Measurements from ENCODE around the gene WASL. TPM values are rescaled to one million over a fixed set of nuclear protein-coding genes. Genes with fewer than 3 reads are reported as not detected.
A peak's percentile ranks its signal among the peaks of the same experiment; 100 is the strongest.

WASL gene
- total RNA-seq, 1 donor from 2014 or later: 36.0 TPM

DNA sequence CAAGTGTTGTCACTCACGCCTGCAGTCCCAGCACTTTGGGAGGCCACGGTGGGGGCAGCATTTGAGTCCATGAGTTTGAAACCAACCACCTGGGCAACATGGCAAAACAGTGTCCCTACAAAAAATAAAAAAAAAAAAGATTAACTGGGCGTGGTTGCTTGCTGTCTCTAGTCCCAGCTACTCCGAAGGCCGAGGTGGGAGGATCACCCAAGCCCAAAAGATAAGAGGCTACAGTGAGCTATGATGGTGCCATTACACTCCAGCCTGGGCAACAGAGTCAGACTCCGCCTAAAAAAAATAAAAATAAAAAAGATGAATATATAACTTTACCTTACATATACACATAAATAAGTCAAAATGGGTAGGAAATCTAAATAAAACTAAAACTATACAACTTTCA, 95.6 kb downstream of the WASL start:
- Histone ChIP-seq H3K36me3 (ENCODE audit: insufficient read depth, low read length) (no peaks in the 10 kb centered on the region), H3K27me3 (ENCODE audit: insufficient read depth, low read length) (no peaks in the 10 kb centered on the region), H3K4me3 (ENCODE audit: insufficient read depth, low read depth, low read length) (no peak overlapping the region), H3K4me1 (ENCODE audit: insufficient read depth, low read length) (no peaks in the 10 kb centered on the region), H3K9ac (ENCODE audit: low read length) (no peak overlapping the region), H2AFZ (ENCODE audit: low read depth, low read length) (no peak overlapping the region), H3K9me3 (ENCODE audit: insufficient read depth, low read depth, low read length) (no peaks in the 10 kb centered on the region), H3K4me2 (ENCODE audit: low read length) (no peak overlapping the region), H4K20me1 (ENCODE audit: insufficient read depth, low read length) (no peaks in the 10 kb centered on the region), H3K27ac (ENCODE audit: low read depth, low read length) (no peak overlapping the region), H3K79me2 (ENCODE audit: insufficient read depth, low read length) (no peaks in the 10 kb centered on the region)
- Mint-ChIP-seq H3K4me3 (ENCODE audit: unreplicated experiment) (no peak overlapping the region), H3K27me3 (ENCODE audit: low read depth, unreplicated experiment) (no peaks in the 10 kb centered on the region), H3K4me1 (ENCODE audit: low read depth, unreplicated experiment) (no peaks in the 10 kb centered on the region), H3K9me3 (ENCODE audit: unreplicated experiment) (no peaks in the 10 kb centered on the region), H3K27ac (ENCODE audit: unreplicated experiment) (no peak overlapping the region), H3K36me3 (ENCODE audit: low read depth, unreplicated experiment) (no peaks in the 10 kb centered on the region)
- no peak for FAIRE-seq
- no peak for DNase-seq (ENCODE audit: low read depth)
- TF ChIP-seq EZH2 (IDR thresholded peaks at IDR 0.05; ENCODE audit: insufficient read depth, low read length): no peak
- TF ChIP-seq, protein P1, sequence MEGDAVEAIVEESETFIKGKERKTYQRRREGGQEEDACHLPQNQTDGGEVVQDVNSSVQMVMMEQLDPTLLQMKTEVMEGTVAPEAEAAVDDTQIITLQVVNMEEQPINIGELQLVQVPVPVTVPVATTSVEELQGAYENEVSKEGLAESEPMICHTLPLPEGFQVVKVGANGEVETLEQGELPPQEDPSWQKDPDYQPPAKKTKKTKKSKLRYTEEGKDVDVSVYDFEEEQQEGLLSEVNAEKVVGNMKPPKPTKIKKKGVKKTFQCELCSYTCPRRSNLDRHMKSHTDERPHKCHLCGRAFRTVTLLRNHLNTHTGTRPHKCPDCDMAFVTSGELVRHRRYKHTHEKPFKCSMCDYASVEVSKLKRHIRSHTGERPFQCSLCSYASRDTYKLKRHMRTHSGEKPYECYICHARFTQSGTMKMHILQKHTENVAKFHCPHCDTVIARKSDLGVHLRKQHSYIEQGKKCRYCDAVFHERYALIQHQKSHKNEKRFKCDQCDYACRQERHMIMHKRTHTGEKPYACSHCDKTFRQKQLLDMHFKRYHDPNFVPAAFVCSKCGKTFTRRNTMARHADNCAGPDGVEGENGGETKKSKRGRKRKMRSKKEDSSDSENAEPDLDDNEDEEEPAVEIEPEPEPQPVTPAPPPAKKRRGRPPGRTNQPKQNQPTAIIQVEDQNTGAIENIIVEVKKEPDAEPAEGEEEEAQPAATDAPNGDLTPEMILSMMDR (IDR thresholded peaks at IDR 0.05; ENCODE audit: insufficient read depth, low read depth, low read length): no peak

DNA sequence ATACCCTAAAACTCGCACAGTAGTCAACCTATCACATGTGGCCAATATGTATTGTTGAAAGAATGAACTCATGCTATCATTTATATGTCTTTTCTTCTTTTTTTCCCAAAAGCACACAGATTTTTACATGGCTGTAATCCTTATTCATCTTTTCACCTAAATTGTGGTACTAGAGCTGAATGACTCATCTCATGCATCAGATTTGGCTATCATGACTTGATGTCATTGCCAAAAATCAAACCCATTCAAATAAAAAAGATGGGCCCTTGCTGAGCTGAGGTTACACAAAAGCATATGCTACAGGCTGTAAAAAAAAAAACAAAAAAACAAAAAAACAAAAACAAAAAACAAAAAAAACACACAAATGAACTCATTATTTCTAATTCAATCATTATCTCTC, 96.4 kb downstream of the WASL start:
- Histone ChIP-seq H3K27ac (ENCODE audit: low read depth, low read length) (no peak overlapping the region), H3K36me3 (ENCODE audit: insufficient read depth, low read length) (no peaks in the 10 kb centered on the region), H2AFZ (ENCODE audit: low read depth, low read length) (no peak overlapping the region), H3K9me3 (ENCODE audit: insufficient read depth, low read depth, low read length) (no peaks in the 10 kb centered on the region), H3K4me1 (ENCODE audit: insufficient read depth, low read length) (no peaks in the 10 kb centered on the region), H3K9ac (ENCODE audit: low read length) (no peak overlapping the region), H3K79me2 (ENCODE audit: insufficient read depth, low read length) (no peaks in the 10 kb centered on the region), H3K4me2 (ENCODE audit: low read length) (no peak overlapping the region), H4K20me1 (ENCODE audit: insufficient read depth, low read length) (no peaks in the 10 kb centered on the region), H3K27me3 (ENCODE audit: insufficient read depth, low read length) (no peaks in the 10 kb centered on the region), H3K4me3 (ENCODE audit: insufficient read depth, low read depth, low read length) (no peak overlapping the region)
- Mint-ChIP-seq H3K36me3 (ENCODE audit: low read depth, unreplicated experiment) (no peaks in the 10 kb centered on the region), H3K27ac (ENCODE audit: unreplicated experiment) (no peak overlapping the region), H3K4me3 (ENCODE audit: unreplicated experiment) (no peak overlapping the region), H3K27me3 (ENCODE audit: low read depth, unreplicated experiment) (no peaks in the 10 kb centered on the region), H3K9me3 (ENCODE audit: unreplicated experiment) (no peaks in the 10 kb centered on the region), H3K4me1 (ENCODE audit: low read depth, unreplicated experiment) (no peaks in the 10 kb centered on the region)
- FAIRE-seq (no peak), DNase-seq (ENCODE audit: low read depth) (no peak)
- TF ChIP-seq, protein P1 (IDR thresholded peaks at IDR 0.05; ENCODE audit: insufficient read depth, low read depth, low read length): no peak
- no peak for TF ChIP-seq EZH2 (IDR thresholded peaks at IDR 0.05; ENCODE audit: insufficient read depth, low read length)

DNA sequence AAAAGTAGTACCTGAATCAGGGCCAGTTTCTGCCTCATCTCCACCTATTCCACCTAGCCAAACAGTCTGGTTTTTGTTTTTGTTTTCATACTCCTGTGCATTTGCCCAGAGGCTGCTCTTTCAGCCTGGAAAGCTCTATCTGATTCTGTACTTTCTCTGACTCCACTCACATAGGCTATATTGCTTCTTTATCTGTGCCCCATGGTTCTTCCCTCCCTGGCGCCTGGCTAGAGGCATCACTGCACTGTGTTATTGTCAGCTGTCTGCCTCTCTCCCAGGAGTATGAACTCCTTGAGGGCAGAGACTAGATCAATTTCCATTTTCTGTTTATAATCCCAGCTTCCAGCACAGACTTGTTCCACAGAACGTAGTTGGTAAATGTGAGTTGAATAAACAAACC, 98.2 kb downstream of the WASL start:
- DNase-seq (ENCODE audit: low read depth) (no peak), FAIRE-seq (no peak)
- H2AFZ ChIP-seq (ENCODE audit: low read depth, low read length): no peak overlapping the region
- H4K20me1 ChIP-seq (ENCODE audit: insufficient read depth, low read length): no peaks in the 10 kb centered on the region
- H3K4me1 Mint-ChIP-seq (ENCODE audit: low read depth, unreplicated experiment): peaks cover 9% of the 10 kb centered on the region
- no peak overlapping the region for H3K9ac ChIP-seq (ENCODE audit: low read length)
- no peak overlapping the region for H3K4me2 ChIP-seq (ENCODE audit: low read length)
- H3K36me3 ChIP-seq (ENCODE audit: insufficient read depth, low read length): no peaks in the 10 kb centered on the region
- no peak overlapping the region for H3K4me3 ChIP-seq (ENCODE audit: insufficient read depth, low read depth, low read length)
- H3K27me3 ChIP-seq (ENCODE audit: insufficient read depth, low read length): no peaks in the 10 kb centered on the region
- no peaks in the 10 kb centered on the region for H3K36me3 Mint-ChIP-seq (ENCODE audit: low read depth, unreplicated experiment)
- no peak overlapping the region for H3K4me3 Mint-ChIP-seq (ENCODE audit: unreplicated experiment)
- TF ChIP-seq EZH2 (IDR thresholded peaks at IDR 0.05; ENCODE audit: insufficient read depth, low read length): no peak
- TF ChIP-seq, protein P1 (IDR thresholded peaks at IDR 0.05; ENCODE audit: insufficient read depth, low read depth, low read length): no peak
- H3K9me3 Mint-ChIP-seq (ENCODE audit: unreplicated experiment): no peaks in the 10 kb centered on the region
- H3K9me3 ChIP-seq (ENCODE audit: insufficient read depth, low read depth, low read length): no peaks in the 10 kb centered on the region
- no peaks in the 10 kb centered on the region for H3K79me2 ChIP-seq (ENCODE audit: insufficient read depth, low read length)
- H3K27ac Mint-ChIP-seq (ENCODE audit: unreplicated experiment): peak overlapping the region; percentile 10
- H3K4me1 ChIP-seq (ENCODE audit: insufficient read depth, low read length): no peaks in the 10 kb centered on the region
- no peak overlapping the region for H3K27ac ChIP-seq (ENCODE audit: low read depth, low read length)
- no peaks in the 10 kb centered on the region for H3K27me3 Mint-ChIP-seq (ENCODE audit: low read depth, unreplicated experiment)

Data from astrocyte (in vitro differentiated cells and primary cell).